ENCODE data around the gene ZKSCAN2.

GRCh38 chr16:25299792-25300590, 42.3 kb upstream of the ZKSCAN2 start:
- TF ChIP-seq CTCF (IDR thresholded peaks at IDR 0.05; ENCODE audit: low read length) (no peak), EZH2 (IDR thresholded peaks at IDR 0.05; ENCODE audit: borderline replicate concordance, low read length) (no peak)

Measured in OCI-LY1 (cell line).